SK-N-SH (cell line): ENCODE data around the gene POLA1. TPM values are rescaled to one million over a fixed set of nuclear protein-coding genes. Genes with fewer than 3 reads are reported as not detected.

Experiments
- CTCF ChIA-PET: fragments of 300-600, 350-600 bp; formaldehyde crosslinking; extraction: SDS; loops from one replicate; lab custom pipeline; 2021; lab: Yijun Ruan, JAX
- POLR2A ChIA-PET: fragments of 350-600 bp; sonication (Branson Sonifier 250); formaldehyde crosslinking; extraction: SDS; loops from one replicate; lab custom pipeline; 2020; ENCODE audit warnings: antibody characterized with exemption, inconsistent platforms; lab: Yijun Ruan, JAX
- DNase-seq: peaks from one replicate; pipeline ENCODE4 v3.0.0; 2012
- H2AFZ ChIP-seq: fragments of 200-600 bp; sonication (generic); 2 replicates; pipeline ENCODE4 v1.8.1; 2016; ENCODE audit warnings: antibody characterized with exemption, mild to moderate bottlenecking, low read depth
- H3F3A ChIP-seq: fragments of 200-600 bp; sonication (generic); replicated peaks from 2 replicates; pipeline ENCODE3; 2016; ENCODE audit warnings: antibody characterized with exemption, mild to moderate bottlenecking; ENCODE audit not compliant: insufficient read depth
- H3K27ac ChIP-seq, 2 experiments: fragments of 200-500 bp in 1 of 2; fragments of 200-600 bp in 1 of 2; sonication (Bioruptor generic) in 1 of 2; sonication (generic), shearing (Covaris generic) in 1 of 2; 2 replicates each; pipeline versions ENCODE4 v1.5.1 to v1.6.1; 2014 to 2016; ENCODE audit warnings: low read depth in 2 of 2, inconsistent platforms in 1 of 2, low read length in 1 of 2, mild to moderate bottlenecking in 1 of 2, mixed read lengths in 1 of 2
- H3K27me3 ChIP-seq: fragments of 200-600 bp; sonication (generic), shearing (Covaris generic); 2 replicates; pipeline ENCODE4 v1.6.1; 2016; ENCODE audit warnings: mixed run types; ENCODE audit not compliant: insufficient read depth
- H3K36me3 ChIP-seq, 2 experiments: fragments of 200-500 bp in 1 of 2; fragments of 200-600 bp in 1 of 2; sonication (Bioruptor generic) in 1 of 2; sonication (generic) in 1 of 2; replicated peaks in 1 of 2; 2 replicates each; pipeline versions ENCODE3 to v1.5.1; 2014 to 2016; ENCODE audit warnings: low read length in 1 of 2, mild to moderate bottlenecking in 1 of 2; ENCODE audit not compliant: insufficient read depth in 2 of 2, control insufficient read depth in 1 of 2
- H3K4me1 ChIP-seq, 2 experiments: fragments of 200-500 bp in 1 of 2; fragments of 200-600 bp in 1 of 2; sonication (Bioruptor generic) in 1 of 2; sonication (generic), shearing (Covaris generic) in 1 of 2; 2 replicates each; pipeline versions ENCODE4 v1.5.1 to v1.6.1; 2014 to 2016; ENCODE audit warnings: low read depth in 1 of 2, low read length in 1 of 2, mixed run types in 1 of 2; ENCODE audit not compliant: insufficient read depth in 2 of 2, control insufficient read depth in 1 of 2
- H3K4me2 ChIP-seq: fragments of 200-600 bp; sonication (generic), shearing (Covaris generic); 2 replicates; pipeline ENCODE4 v1.6.1; 2017; ENCODE audit warnings: mixed run types
- H3K4me3 ChIP-seq, 2 experiments: fragments of 200-500 bp in 1 of 2; fragments of 200-600 bp in 1 of 2; sonication (Bioruptor generic) in 1 of 2; sonication (generic), shearing (Covaris generic) in 1 of 2; 2 replicates each; pipeline versions ENCODE4 v1.5.1 to v1.8.1; 2014 to 2016; ENCODE audit warnings: low read depth in 2 of 2, inconsistent platforms in 1 of 2, low read length in 1 of 2, mild to moderate bottlenecking in 1 of 2, mixed read lengths in 1 of 2, moderate library complexity in 1 of 2
- H3K79me2 ChIP-seq: fragments of 200-600 bp; sonication (generic); 2 replicates; pipeline ENCODE4 v1.8.1; 2017; ENCODE audit warnings: mild to moderate bottlenecking; ENCODE audit not compliant: insufficient read depth
- H3K9ac ChIP-seq: fragments of 200-600 bp; sonication (generic); 2 replicates; pipeline ENCODE4 v1.6.1; 2017; ENCODE audit warnings: mixed run types
- H3K9me2 ChIP-seq: fragments of 200-600 bp; sonication (generic); 2 replicates; pipeline ENCODE4 v1.6.1; 2017; ENCODE audit warnings: mixed run types
- H3K9me3 ChIP-seq: fragments of 200-600 bp; sonication (generic); 2 replicates; pipeline ENCODE4 v1.6.1; 2017; ENCODE audit warnings: mixed run types, mild to moderate bottlenecking, moderate library complexity
- H4K20me1 ChIP-seq: fragments of 200-600 bp; sonication (generic); 2 replicates; pipeline ENCODE4 v1.6.1; 2017; ENCODE audit warnings: mild to moderate bottlenecking, mixed run types; ENCODE audit not compliant: insufficient read depth
- FOXM1 ChIP-seq: IDR thresholded peaks from 2 replicates; pipeline ENCODE4 v1.4.0; 2012; ENCODE audit warnings: low read depth, mild to moderate bottlenecking
- GABPA ChIP-seq: IDR thresholded peaks from 2 replicates; pipeline ENCODE4 v1.4.0; 2012; ENCODE audit warnings: low read depth, mild to moderate bottlenecking
- GATA2 ChIP-seq: sonication (generic); formaldehyde crosslinking; IDR thresholded peaks from 2 replicates; pipeline ENCODE4 v1.5.0; 2020; ENCODE audit warnings: mild to moderate bottlenecking, missing genetic modification reagents
- MEF2A ChIP-seq: IDR thresholded peaks from 2 replicates; pipeline ENCODE4 v1.4.0; 2012; ENCODE audit warnings: low read depth, borderline replicate concordance
- MXI1 ChIP-seq: IDR thresholded peaks from 2 replicates; pipeline ENCODE4 v1.6.1; 2012; ENCODE audit warnings: mild to moderate bottlenecking, low read depth, low read length, improper control_type of control experiment
- NFIC ChIP-seq: IDR thresholded peaks from 2 replicates; pipeline ENCODE4 v1.4.0; 2012; ENCODE audit warnings: borderline replicate concordance
- REST ChIP-seq: IDR thresholded peaks from 2 replicates; pipeline ENCODE4 v1.6.1; 2012; ENCODE audit warnings: mild to moderate bottlenecking, low read depth, low read length, moderate library complexity
- RFX5 ChIP-seq: IDR thresholded peaks from 2 replicates; pipeline ENCODE4 v1.6.1; 2012; ENCODE audit warnings: mild to moderate bottlenecking, improper control_type of control experiment, low read length
- RXRA ChIP-seq: IDR thresholded peaks from 2 replicates; pipeline ENCODE4 v1.4.0; 2012; ENCODE audit warnings: low read depth, mild to moderate bottlenecking, borderline replicate concordance
- SIN3A ChIP-seq: IDR thresholded peaks from 2 replicates; pipeline ENCODE4 v1.6.1; 2012; ENCODE audit warnings: low read depth, mild to moderate bottlenecking, low read length, moderate library complexity, borderline replicate concordance
- SMC3 ChIP-seq: IDR thresholded peaks from 2 replicates; pipeline ENCODE4 v1.6.1; 2012; ENCODE audit warnings: low read depth, low read length, improper control_type of control experiment
- TAF1 ChIP-seq: IDR thresholded peaks from 2 replicates; pipeline ENCODE4 v1.6.1; 2012; ENCODE audit warnings: low read depth, mild to moderate bottlenecking, low read length, moderate library complexity, borderline replicate concordance
- TEAD4 ChIP-seq: IDR thresholded peaks from 2 replicates; pipeline ENCODE4 v1.4.0; 2012; ENCODE audit warnings: mild to moderate bottlenecking, borderline replicate concordance; ENCODE audit not compliant: insufficient read depth
- WGBS: methylation state at CpG from one replicate; pipeline ENCODE4 v1.1.6; 2017; ENCODE audit warnings: low lambda C conversion rate; 5-methylcytosine and 5-hydroxymethylcytosine counted together
- polyA plus RNA-seq, 3 experiments: library from polyadenylated mRNA; depleted of rRNA; stranded (reverse); fragments of >200 nt; gene quantifications; 2 replicates each; pipeline ENCODE4 v1.2.3, GENCODE V29; 2012
- TF ChIP-seq, protein P1 (sequence below): IDR thresholded peaks from 2 replicates; pipeline ENCODE4 v1.4.0; 2012; ENCODE audit warnings: low read depth, borderline replicate concordance

The POLA1 gene
- polyA plus RNA-seq, 1 of the 3 experiments (the other 2 are of a cell fraction): 2.8 TPM

DNA sequence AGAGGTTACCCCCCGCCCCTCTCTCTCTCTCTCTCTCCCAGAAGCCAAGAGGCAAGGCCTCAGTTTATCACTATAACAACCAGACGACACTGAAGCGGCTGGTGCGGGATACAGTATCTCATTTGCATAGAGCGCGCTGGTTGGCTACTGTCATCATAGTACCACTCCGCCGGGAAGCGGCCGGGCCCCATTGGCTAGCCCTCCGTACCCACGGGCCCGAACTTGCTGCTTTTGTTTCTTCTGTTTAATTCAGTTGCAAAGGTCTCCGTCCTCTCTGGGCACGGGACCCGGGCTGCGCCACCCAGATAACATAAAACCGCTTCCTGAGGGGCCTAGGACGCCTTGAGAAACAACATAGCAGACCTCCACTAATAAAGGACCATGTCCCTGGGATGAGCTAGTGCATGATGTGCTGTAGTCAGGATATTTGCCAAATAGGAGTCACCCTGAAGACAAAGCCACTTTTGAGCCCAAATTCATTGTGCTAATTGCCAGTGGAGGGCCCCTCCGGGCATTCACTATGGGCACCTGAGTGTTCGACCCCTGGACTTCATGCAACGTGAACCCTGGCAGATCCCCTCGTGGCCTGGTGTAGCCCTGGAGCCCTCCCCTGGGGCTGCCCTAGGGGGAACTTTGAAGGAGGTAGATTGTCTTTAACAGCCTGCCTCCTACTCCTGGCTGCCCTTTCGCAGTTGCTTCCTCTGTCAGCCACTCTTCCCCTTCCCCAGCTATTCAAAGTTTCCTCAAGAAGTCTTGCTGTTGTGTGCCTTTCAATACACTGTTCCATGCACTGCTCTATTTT is 46.3 kb upstream of the POLA1 start, which contains the start of gene PCYT1B:
Gene PCYT1B, minus strand, starts transcription at position 91 of the 802 bp plus-strand sequence. CDS start 242 bp downstream, outside the sequence.
- H3K9me3 ChIP-seq: no peaks in the 10 kb centered on the region
- peak within 1 kb of the TSS; percentile 35 to 78; a peak in 3 of 4 replicates for H3K27ac ChIP-seq
- peaks cover 0 to 8% of the 10 kb centered on the region in 2 experiments; a peak in 1 of 4 replicates for H3K4me1 ChIP-seq
- no peaks in the 10 kb centered on the region for H3K36me3 ChIP-seq
- no peaks in the 10 kb centered on the region for H3F3A ChIP-seq
- H3K4me2 ChIP-seq: peak within 1 kb of the TSS; percentile 69
- no peaks in the 10 kb centered on the region; the same call in 1 of the 2 replicates for H3K27me3 ChIP-seq
- H3K9me2 ChIP-seq: no peaks in the 10 kb centered on the region
- CTCF ChIA-PET: no interaction called here
- TF ChIP-seq RFX5 (peak; percentile 64), GABPA (no peak)
- TF ChIP-seq, all 33 proteins: peak for 1
- POLR2A ChIA-PET: no interaction called here
- peak; percentile 74 for DNase-seq
- H3K79me2 ChIP-seq: no peaks in the 10 kb centered on the region
- H3K4me3 ChIP-seq: peak within 1 kb of the TSS; percentile 50 to 63
- no peaks in the 10 kb centered on the region for H4K20me1 ChIP-seq
- WGBS: 11% methylated on average over 24 of the region's 24 CpGs
- peak within 1 kb of the TSS; percentile 78; the same call in 1 of the 2 replicates for H2AFZ ChIP-seq
- peak within 1 kb of the TSS; percentile 47; the same call in 1 of the 2 replicates for H3K9ac ChIP-seq

DNA sequence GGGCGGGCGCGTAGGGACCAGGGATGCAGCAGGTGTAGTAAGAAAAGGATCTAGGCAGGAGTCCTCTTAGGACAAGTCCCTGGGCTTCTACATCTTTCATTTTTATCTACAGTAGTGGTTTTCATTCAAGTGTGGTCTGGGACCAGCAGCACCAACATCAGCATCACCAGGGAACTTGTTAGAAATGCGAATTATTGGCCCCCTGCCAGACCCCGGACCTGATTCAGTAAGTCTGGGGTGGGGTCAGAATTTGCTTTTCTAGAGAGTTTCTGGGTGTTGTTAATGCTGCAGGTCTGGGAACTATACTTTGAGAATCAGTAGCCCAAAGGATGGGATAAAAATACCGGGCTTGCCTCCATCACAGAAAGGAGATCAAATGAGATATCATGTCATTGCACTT is 45.2 kb upstream of the POLA1 start:
- H4K20me1 ChIP-seq: no peaks in the 10 kb centered on the region
- no peak for DNase-seq
- no peaks in the 10 kb centered on the region for H3K79me2 ChIP-seq
- no peak overlapping the region for H2AFZ ChIP-seq
- H3K4me3 ChIP-seq: no peak overlapping the region
- WGBS: 46% methylated on average over 6 of the region's 6 CpGs
- H3K9me2 ChIP-seq: no peaks in the 10 kb centered on the region
- no peaks in the 10 kb centered on the region for H3K36me3 ChIP-seq
- ChIA-PET CTCF (no interaction called here), POLR2A (no interaction called here)
- no peak for TF ChIP-seq MEF2A
- H3F3A ChIP-seq: no peaks in the 10 kb centered on the region
- H3K27me3 ChIP-seq: no peaks in the 10 kb centered on the region; the same call in 1 of the 2 replicates
- H3K4me1 ChIP-seq: peaks cover 0 to 8% of the 10 kb centered on the region in 2 experiments; a peak in 1 of 4 replicates
- no peak overlapping the region for H3K9ac ChIP-seq
- H3K27ac ChIP-seq: no peak overlapping the region
- H3K9me3 ChIP-seq: no peaks in the 10 kb centered on the region
- H3K4me2 ChIP-seq: no peak overlapping the region

DNA sequence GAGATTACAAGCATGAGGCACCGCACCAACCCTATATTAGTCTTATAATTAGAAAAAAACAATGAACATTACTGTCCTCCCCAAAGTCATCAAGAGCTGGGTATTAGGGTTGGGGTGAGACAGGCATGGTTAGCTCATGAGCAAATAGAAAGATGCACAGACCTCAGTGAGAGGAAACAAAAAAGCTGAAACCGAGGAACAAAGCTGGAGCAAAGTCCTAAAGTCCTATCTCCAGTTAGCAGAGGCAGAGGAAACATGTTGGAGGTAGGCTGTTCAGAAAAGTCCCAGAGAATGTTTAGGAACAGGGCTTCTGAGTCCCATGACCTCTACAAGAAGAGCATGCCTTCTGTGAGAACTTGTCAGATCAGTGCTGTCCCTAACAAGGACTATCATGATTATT is 41.9 kb upstream of the POLA1 start:
- no peak overlapping the region for H2AFZ ChIP-seq
- H3K9me2 ChIP-seq: no peaks in the 10 kb centered on the region
- TF ChIP-seq TAF1: no peak
- TF ChIP-seq TEAD4: no peak
- no peak for TF ChIP-seq MXI1
- no peak for TF ChIP-seq NFIC
- TF ChIP-seq SIN3A: no peak
- no peak for TF ChIP-seq REST
- no peak for TF ChIP-seq RXRA
- no peak for TF ChIP-seq FOXM1
- TF ChIP-seq MEF2A: no peak
- TF ChIP-seq SMC3: no peak
- TF ChIP-seq GATA2 (CRISPR knock-in tag): no peak
- TF ChIP-seq, protein P1, sequence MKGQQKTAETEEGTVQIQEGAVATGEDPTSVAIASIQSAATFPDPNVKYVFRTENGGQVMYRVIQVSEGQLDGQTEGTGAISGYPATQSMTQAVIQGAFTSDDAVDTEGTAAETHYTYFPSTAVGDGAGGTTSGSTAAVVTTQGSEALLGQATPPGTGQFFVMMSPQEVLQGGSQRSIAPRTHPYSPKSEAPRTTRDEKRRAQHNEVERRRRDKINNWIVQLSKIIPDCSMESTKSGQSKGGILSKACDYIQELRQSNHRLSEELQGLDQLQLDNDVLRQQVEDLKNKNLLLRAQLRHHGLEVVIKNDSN: no peak
- H3K36me3 ChIP-seq: no peaks in the 10 kb centered on the region
- H3K4me3 ChIP-seq: no peak overlapping the region
- no peaks in the 10 kb centered on the region for H4K20me1 ChIP-seq
- H3K27ac ChIP-seq: no peak overlapping the region
- H3K4me2 ChIP-seq: no peak overlapping the region
- ChIA-PET POLR2A (no interaction called here), CTCF (interaction anchor here (0.5 to 1.3 kb wide), 2 partner anchors 24 to 34 kb away, joined by 3 to 4 read pairs; no protein-coding TSS in a partner anchor)
- H3K9ac ChIP-seq: no peak overlapping the region
- H3K79me2 ChIP-seq: no peaks in the 10 kb centered on the region
- DNase-seq: no peak
- no peaks in the 10 kb centered on the region for H3K9me3 ChIP-seq
- no peaks in the 10 kb centered on the region; the same call in 1 of the 2 replicates for H3K27me3 ChIP-seq
- WGBS: 46% methylated on average over 2 of the region's 2 CpGs
- peaks cover 0 to 5% of the 10 kb centered on the region in 2 experiments; a peak in 1 of 4 replicates for H3K4me1 ChIP-seq
- H3F3A ChIP-seq: no peaks in the 10 kb centered on the region
